Measurements from ENCODE around the gene CDC42BPB.

DNA sequence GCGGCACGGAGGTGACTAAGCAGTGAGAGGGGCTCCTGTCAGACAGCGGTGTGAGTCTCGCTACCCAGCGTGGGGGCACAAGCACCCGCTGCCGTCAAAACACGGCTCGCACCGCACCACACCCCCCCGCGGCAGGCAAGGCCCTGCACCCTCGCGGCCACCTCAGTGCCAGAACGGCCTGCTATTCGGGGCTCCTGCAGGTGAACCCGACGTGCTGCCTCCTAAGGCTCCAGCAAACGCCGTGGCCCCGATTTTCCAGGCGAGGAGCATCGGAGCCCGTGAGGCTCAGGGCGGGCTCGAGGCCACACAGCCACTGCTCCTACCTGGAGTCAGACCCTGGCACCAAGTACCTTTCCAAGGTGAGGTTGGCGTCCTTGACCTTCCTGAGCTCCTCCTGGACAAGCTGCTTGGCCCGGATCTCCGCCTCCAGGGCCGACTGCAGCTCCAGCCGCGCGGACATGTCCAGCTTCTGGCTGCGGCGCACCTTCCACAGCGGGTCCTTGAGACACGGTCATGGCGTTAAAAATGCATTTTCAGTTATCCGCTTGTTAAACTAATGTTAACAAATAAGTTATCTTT, 93.1 kb downstream of the CDC42BPB start:
- TF ChIP-seq, protein P1, sequence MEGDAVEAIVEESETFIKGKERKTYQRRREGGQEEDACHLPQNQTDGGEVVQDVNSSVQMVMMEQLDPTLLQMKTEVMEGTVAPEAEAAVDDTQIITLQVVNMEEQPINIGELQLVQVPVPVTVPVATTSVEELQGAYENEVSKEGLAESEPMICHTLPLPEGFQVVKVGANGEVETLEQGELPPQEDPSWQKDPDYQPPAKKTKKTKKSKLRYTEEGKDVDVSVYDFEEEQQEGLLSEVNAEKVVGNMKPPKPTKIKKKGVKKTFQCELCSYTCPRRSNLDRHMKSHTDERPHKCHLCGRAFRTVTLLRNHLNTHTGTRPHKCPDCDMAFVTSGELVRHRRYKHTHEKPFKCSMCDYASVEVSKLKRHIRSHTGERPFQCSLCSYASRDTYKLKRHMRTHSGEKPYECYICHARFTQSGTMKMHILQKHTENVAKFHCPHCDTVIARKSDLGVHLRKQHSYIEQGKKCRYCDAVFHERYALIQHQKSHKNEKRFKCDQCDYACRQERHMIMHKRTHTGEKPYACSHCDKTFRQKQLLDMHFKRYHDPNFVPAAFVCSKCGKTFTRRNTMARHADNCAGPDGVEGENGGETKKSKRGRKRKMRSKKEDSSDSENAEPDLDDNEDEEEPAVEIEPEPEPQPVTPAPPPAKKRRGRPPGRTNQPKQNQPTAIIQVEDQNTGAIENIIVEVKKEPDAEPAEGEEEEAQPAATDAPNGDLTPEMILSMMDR (IDR thresholded peaks at IDR 0.05): no peak
- TF ChIP-seq POLR2A (IDR thresholded peaks at IDR 0.05): no peak

Data from breast epithelium (tissue), 3 donors.